ENCODE results near the gene SHISA9. TPM values are rescaled to one million over a fixed set of nuclear protein-coding genes. Genes with fewer than 3 reads are reported as not detected.

The SHISA9 gene
- total and polyA plus RNA-seq, 7 donors = under 0.01 to 8.6 (median 3.1) TPM

DNA sequence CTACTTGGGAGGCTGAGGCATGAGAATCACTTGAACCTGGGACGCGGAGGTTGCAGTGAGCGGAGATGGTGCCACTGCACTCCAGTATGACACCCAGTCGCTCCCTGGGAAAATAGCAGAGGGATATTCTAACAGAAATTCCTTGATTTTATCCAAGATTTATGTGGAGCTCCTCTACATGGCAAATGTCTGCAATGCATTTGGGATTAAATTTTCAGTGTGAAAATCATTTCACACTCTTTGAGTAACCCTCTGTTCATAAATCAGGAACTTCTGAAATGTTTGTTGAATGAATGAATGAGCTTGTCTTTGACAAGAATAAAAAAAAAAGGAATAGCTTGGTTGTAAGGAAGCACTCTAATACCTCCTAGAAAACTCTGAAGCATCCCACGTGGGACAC, 305.8 kb downstream of the SHISA9 start:
- 87 to 89% methylated on average over 5 of the region's 5 CpGs for WGBS, 2 donors
- Histone ChIP-seq H3K27ac (no peak overlapping the region), H3K4me3 (no peak overlapping the region), H3K36me3 (no peaks in the 10 kb centered on the region), H3K9me3 (no peaks in the 10 kb centered on the region), H3K27me3 (no peaks in the 10 kb centered on the region), H3K4me1 (no peaks in the 10 kb centered on the region)
- DNase-seq = no peak
- intact Hi-C loops (cut with DNase I) = no loop called here
- TF ChIP-seq POLR2AphosphoS5 (IDR thresholded peaks at IDR 0.05) (no peak), POLR2A (IDR thresholded peaks at IDR 0.05) (no peak), EP300 (IDR thresholded peaks at IDR 0.05) (no peak)
- TF ChIP-seq, protein P1, sequence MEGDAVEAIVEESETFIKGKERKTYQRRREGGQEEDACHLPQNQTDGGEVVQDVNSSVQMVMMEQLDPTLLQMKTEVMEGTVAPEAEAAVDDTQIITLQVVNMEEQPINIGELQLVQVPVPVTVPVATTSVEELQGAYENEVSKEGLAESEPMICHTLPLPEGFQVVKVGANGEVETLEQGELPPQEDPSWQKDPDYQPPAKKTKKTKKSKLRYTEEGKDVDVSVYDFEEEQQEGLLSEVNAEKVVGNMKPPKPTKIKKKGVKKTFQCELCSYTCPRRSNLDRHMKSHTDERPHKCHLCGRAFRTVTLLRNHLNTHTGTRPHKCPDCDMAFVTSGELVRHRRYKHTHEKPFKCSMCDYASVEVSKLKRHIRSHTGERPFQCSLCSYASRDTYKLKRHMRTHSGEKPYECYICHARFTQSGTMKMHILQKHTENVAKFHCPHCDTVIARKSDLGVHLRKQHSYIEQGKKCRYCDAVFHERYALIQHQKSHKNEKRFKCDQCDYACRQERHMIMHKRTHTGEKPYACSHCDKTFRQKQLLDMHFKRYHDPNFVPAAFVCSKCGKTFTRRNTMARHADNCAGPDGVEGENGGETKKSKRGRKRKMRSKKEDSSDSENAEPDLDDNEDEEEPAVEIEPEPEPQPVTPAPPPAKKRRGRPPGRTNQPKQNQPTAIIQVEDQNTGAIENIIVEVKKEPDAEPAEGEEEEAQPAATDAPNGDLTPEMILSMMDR (IDR thresholded peaks at IDR 0.05) = no peak

DNA sequence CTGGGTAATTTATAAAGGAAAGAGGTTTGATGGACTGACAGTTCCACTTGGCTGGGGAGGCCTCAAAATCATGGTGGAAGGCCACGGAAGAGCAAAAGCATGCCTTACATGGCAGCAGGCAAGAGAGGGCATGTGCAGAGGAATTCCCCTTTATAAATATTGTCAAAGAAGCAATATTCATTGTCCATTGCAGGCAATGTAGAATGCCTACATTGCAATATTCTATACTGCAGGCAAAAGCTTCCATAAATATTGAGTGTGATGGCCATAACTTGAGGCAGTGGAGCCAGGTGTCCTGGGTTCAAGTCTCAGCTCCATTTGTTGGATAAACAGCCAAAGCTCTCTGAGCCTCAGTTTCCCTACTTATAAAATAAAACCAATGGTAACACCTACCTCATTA, 322.3 kb downstream of the SHISA9 start:
- H3K4me1 ChIP-seq = no peaks in the 10 kb centered on the region
- H3K27ac ChIP-seq = no peak overlapping the region
- intact Hi-C loops (cut with DNase I) = no loop called here
- H3K4me3 ChIP-seq = no peak overlapping the region
- no peak for DNase-seq
- WGBS, 2 donors = 94 to 95% methylated on average over 1 of the region's 1 CpG
- peaks cover 0 to 12% (median 0%) of the 10 kb centered on the region in 4 donors for H3K9me3 ChIP-seq
- no peaks in the 10 kb centered on the region for H3K36me3 ChIP-seq
- H3K27me3 ChIP-seq = no peaks in the 10 kb centered on the region
- TF ChIP-seq EP300 (IDR thresholded peaks at IDR 0.05) (no peak), POLR2A (IDR thresholded peaks at IDR 0.05) (no peak), POLR2AphosphoS5 (IDR thresholded peaks at IDR 0.05) (no peak)
- TF ChIP-seq, protein P1 (IDR thresholded peaks at IDR 0.05) = no peak

DNA sequence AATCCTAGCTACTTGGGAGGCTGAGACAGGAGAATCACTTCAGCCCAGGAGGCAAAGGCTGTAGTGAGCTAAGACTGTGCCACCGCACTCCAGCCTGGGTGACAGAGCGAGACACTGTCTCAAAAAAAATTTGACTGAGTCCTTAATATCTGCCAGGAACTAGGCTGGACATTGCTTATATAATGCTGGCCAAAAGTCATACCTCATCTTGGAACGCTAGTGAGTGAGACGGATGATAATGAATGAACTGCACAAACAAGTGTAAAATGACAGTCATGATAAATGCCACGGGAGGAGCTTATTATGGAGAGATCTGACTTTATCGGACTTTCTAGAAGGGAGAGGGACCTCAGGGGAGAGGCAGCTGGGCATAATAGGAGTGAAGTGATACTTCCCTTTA, 327.6 kb downstream of the SHISA9 start:
- H3K27ac ChIP-seq = no peak overlapping the region
- TF ChIP-seq, protein P1 (IDR thresholded peaks at IDR 0.05) = no peak
- TF ChIP-seq POLR2A (IDR thresholded peaks at IDR 0.05) (no peak), EP300 (IDR thresholded peaks at IDR 0.05) (no peak), POLR2AphosphoS5 (IDR thresholded peaks at IDR 0.05) (no peak)
- WGBS, 2 donors = 84 to 88% methylated on average over 6 of the region's 6 CpGs
- intact Hi-C loops (cut with DNase I) = no loop called here
- H3K4me1 ChIP-seq = no peaks in the 10 kb centered on the region
- H3K27me3 ChIP-seq = no peaks in the 10 kb centered on the region
- H3K4me3 ChIP-seq = no peak overlapping the region
- no peaks in the 10 kb centered on the region for H3K36me3 ChIP-seq
- DNase-seq = no peak
- H3K9me3 ChIP-seq = peaks cover 0 to 7% (median 0%) of the 10 kb centered on the region in 4 donors

DNA sequence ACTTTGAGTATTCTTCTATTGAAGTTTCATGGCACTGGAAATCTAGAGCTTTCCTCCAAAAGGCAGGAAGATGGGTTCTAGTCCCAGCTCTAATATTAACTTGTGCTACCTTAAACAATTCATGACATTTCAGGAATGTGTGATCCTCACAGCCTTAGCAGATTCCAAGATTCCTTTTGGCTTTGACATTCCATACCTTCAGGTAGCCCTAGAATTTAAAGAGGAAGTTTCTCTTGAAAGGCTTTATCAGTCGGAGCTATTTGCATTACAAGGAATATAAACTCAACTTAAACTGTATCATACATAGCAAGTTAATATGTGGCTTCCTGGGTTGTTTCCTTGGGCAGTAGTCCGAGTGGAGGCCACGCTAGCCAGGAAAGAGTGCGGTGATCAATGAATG, 330.0 kb downstream of the SHISA9 start:
- Histone ChIP-seq H3K36me3 (no peaks in the 10 kb centered on the region), H3K4me3 (no peak overlapping the region), H3K27ac (no peak overlapping the region), H3K4me1 (no peaks in the 10 kb centered on the region), H3K9me3 (peaks cover 0 to 7% (median 0%) of the 10 kb centered on the region in 4 donors), H3K27me3 (no peaks in the 10 kb centered on the region)
- DNase-seq = no peak
- intact Hi-C loops (cut with DNase I) = no loop called here
- TF ChIP-seq, protein P1 (IDR thresholded peaks at IDR 0.05) = no peak
- no peak for TF ChIP-seq POLR2AphosphoS5 (IDR thresholded peaks at IDR 0.05)
- no peak for TF ChIP-seq POLR2A (IDR thresholded peaks at IDR 0.05)
- TF ChIP-seq EP300 (IDR thresholded peaks at IDR 0.05) = no peak
- WGBS, 2 donors = 77 to 78% methylated on average over 4 of the region's 4 CpGs

DNA sequence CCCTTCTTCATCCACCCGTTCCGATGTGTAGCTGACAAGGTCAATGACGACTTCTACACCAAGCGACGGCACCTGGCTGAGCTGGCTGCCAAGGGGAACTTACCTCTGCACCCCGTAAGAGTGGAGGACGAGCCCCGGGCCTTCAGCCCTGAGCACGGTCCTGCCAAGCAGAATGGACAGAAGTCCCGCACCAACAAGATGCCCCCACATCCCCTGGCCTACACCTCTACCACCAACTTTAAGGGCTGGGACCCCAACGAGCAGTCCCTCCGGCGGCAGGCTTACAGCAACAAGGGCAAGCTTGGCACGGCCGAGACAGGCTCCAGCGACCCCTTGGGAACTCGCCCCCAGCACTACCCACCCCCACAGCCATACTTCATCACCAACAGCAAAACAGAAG, 333.6 kb downstream of the SHISA9 start:
- Histone ChIP-seq H3K36me3 (no peaks in the 10 kb centered on the region), H3K4me3 (no peak overlapping the region), H3K4me1 (no peaks in the 10 kb centered on the region), H3K27ac (no peak overlapping the region), H3K9me3 (peaks cover 0 to 3% (median 0%) of the 10 kb centered on the region in 4 donors), H3K27me3 (no peaks in the 10 kb centered on the region)
- DNase-seq = no peak
- 93% methylated on average over 17 of the region's 17 CpGs for WGBS, 2 donors
- TF ChIP-seq POLR2A (IDR thresholded peaks at IDR 0.05) = no peak
- no peak for TF ChIP-seq EP300 (IDR thresholded peaks at IDR 0.05)
- TF ChIP-seq, protein P1 (IDR thresholded peaks at IDR 0.05) = no peak
- no peak for TF ChIP-seq POLR2AphosphoS5 (IDR thresholded peaks at IDR 0.05)
- intact Hi-C loops (cut with DNase I) = no loop called here
